Measurements from ENCODE around the gene DDTL. TPM values are rescaled to one million over a fixed set of nuclear protein-coding genes. Genes with fewer than 3 reads are reported as not detected.
"Not testable (repeated sequence)": the region's sequence is repeated elsewhere in the genome, so short reads cannot be mapped to it uniquely, and the experiment has no call there.

DDTL gene
- total RNA-seq, 1 donor from 2014 or later, result not detected

GRCh38 chr22:23970816-23971486, 4.3 kb downstream of the DDTL start:
- no peak for DNase-seq (ENCODE audit: low read depth)
- H3K4me3 ChIP-seq (ENCODE audit: low read depth, low read length), result no peak overlapping the region
- no peak for TF ChIP-seq CTCF (conservative IDR thresholded peaks at IDR 0.05; ENCODE audit: low read depth, low read length)

- H3K4me3 ChIP-seq (ENCODE audit: low read depth, low read length); DNase-seq (ENCODE audit: low read depth): not testable (repeated sequence)
Measured at GRCh38 chr22:23971927-23972326, 5.2 kb downstream of the DDTL start.

- H3K4me3 ChIP-seq (ENCODE audit: low read depth, low read length); DNase-seq (ENCODE audit: low read depth): not testable (repeated sequence)
Measured at GRCh38 chr22:23974345-23974744, 7.7 kb downstream of the DDTL start, which contains the start of gene DDT. DDT (minus strand) TSS chr22:23974441; CDS start chr22:23974414, 27 bp downstream.

- H3K4me3 ChIP-seq (ENCODE audit: low read depth, low read length); DNase-seq (ENCODE audit: low read depth): not testable (repeated sequence)
Measured at GRCh38 chr22:23974836-23975352, 8.2 kb downstream of the DDTL start.

- not testable (repeated sequence) for DNase-seq (ENCODE audit: low read depth); H3K4me3 ChIP-seq (ENCODE audit: low read depth, low read length)
Measured at GRCh38 chr22:23977304-23977703, 10.6 kb downstream of the DDTL start.

- DNase-seq (ENCODE audit: low read depth); H3K4me3 ChIP-seq (ENCODE audit: low read depth, low read length): not testable (repeated sequence)
Measured at GRCh38 chr22:23979557-23980240, 13.0 kb downstream of the DDTL start, which contains the start of gene GSTT2. GSTT2 (plus strand) TSS chr22:23980134.

GRCh38 chr22:23980567-23980966, 13.9 kb downstream of the DDTL start:
- DNase-seq (ENCODE audit: low read depth); H3K4me3 ChIP-seq (ENCODE audit: low read depth, low read length): not testable (repeated sequence)

- no peak for DNase-seq (ENCODE audit: low read depth)
- H3K4me3 ChIP-seq (ENCODE audit: low read depth, low read length), result no peak overlapping the region
- peak; percentile 64 for TF ChIP-seq CTCF (conservative IDR thresholded peaks at IDR 0.05; ENCODE audit: low read depth, low read length)
Measured at GRCh38 chr22:23984430-23984829, 17.7 kb downstream of the DDTL start.

- not testable (repeated sequence) for H3K4me3 ChIP-seq (ENCODE audit: low read depth, low read length); DNase-seq (ENCODE audit: low read depth)
Measured at GRCh38 chr22:23986089-23986488, 19.4 kb downstream of the DDTL start.

GRCh38 chr22:23986538-23987178, 20.0 kb downstream of the DDTL start:
- not testable (repeated sequence) for DNase-seq (ENCODE audit: low read depth); H3K4me3 ChIP-seq (ENCODE audit: low read depth, low read length)

GRCh38 chr22:23989583-23990244, 23.0 kb downstream of the DDTL start:
- not testable (repeated sequence) for H3K4me3 ChIP-seq (ENCODE audit: low read depth, low read length); DNase-seq (ENCODE audit: low read depth)

- not testable (repeated sequence) for H3K4me3 ChIP-seq (ENCODE audit: low read depth, low read length); DNase-seq (ENCODE audit: low read depth)
Measured at GRCh38 chr22:23993080-23993479, 26.4 kb downstream of the DDTL start.

- not testable (repeated sequence) for DNase-seq (ENCODE audit: low read depth)
Measured at GRCh38 chr22:23993581-23994177, 27.0 kb downstream of the DDTL start.

More at GRCh38 chr22:23993581-23994177, 27.0 kb downstream of the DDTL start:
- not testable (repeated sequence) for H3K4me3 ChIP-seq (ENCODE audit: low read depth, low read length)

Measured in epithelial cell of proximal tubule (primary cell).